Epithelial cell of prostate (primary cell): Measurements from ENCODE around the gene COMMD10.

Experiments
- DNase-seq: peaks from one replicate; pipeline ENCODE4 v3.0.0-alpha.2; 2011; ENCODE audit warnings: low read depth, low spot score
- H3K27ac ChIP-seq: fragments of 450-650 bp; 2 replicates; pipeline ENCODE4 v1.5.1; 2017; ENCODE audit warnings: mild to moderate bottlenecking

Gene COMMD10

DNA sequence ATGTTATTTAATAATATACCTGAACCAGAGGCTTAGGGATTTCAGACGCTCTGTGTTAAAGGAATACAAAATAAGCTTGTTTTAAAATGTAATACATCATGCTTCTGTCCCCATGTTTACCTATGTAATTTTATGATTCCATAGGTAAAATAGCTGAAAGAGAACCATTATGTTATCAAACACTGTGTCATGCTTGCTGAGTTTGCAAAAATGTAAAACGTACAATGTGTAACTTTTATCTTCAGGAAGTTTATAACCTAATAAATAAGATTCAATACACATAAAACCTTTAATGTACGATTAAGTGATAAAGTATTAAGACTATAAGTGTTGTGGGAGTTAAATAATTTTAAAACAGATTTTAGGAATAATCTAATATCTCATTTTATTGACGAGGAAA, 94.1 kb downstream of the COMMD10 start:
- DNase-seq, result no peak
- H3K27ac ChIP-seq, result no peak overlapping the region

DNA sequence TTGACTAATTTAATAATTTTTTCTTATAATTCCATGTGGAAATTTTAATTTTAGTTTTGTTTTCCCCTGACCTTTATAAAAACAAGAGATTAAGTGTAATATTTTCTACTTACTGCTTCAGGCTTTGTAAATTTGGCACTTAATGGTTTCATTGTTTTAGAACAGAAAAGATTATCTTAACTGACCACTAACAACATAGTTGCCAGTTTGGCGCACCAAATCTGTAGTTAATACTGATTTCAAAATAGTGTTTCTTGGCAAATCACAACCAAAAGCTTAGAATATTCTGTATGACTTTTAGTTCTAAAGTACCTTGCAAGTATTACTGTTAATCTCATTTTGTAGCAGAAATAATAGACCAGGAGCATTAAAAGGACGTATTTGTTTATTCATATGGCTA, 124.3 kb downstream of the COMMD10 start:
- DNase-seq, result no peak
- no peak overlapping the region for H3K27ac ChIP-seq

DNA sequence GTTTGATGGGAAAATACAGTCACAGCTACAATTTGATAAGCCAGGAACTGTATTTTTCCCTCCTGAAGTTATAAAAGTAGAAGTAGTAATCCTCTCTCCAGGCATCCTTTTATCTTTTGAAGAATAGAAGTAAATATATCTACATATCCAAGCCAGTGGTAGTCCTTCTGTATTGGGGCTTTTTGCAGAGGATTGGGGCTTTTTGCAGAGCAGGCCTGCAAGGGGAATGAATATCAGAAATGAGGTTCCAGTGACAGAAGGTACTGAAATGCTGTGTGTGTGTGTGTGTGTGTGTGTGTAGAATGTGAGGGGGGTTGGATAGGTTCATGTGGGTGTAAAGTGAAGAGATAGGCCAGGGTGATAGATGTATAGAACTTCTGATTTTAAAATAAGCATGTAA, 127.4 kb downstream of the COMMD10 start:
- no peak overlapping the region for H3K27ac ChIP-seq
- no peak for DNase-seq

DNA sequence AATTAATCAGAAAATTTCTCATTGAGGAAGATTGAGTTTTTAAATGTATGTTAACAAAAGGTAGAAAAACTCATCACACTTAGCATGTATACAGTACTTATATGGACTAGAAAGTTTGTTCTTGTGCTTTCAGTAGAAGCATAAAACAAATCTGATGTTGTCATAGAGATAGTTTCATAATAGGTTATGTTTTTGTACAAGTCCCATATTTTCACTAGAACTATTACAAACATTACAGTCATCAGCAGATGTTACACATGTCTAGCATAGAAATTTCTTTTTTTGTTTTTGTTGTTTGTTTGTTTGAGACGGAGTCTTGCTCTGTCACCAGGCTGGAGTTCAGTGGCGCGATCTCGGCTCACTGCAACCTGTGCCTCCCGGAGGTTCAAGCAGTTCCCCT, 131.4 kb downstream of the COMMD10 start:
- H3K27ac ChIP-seq, result no peak overlapping the region
- no peak for DNase-seq

DNA sequence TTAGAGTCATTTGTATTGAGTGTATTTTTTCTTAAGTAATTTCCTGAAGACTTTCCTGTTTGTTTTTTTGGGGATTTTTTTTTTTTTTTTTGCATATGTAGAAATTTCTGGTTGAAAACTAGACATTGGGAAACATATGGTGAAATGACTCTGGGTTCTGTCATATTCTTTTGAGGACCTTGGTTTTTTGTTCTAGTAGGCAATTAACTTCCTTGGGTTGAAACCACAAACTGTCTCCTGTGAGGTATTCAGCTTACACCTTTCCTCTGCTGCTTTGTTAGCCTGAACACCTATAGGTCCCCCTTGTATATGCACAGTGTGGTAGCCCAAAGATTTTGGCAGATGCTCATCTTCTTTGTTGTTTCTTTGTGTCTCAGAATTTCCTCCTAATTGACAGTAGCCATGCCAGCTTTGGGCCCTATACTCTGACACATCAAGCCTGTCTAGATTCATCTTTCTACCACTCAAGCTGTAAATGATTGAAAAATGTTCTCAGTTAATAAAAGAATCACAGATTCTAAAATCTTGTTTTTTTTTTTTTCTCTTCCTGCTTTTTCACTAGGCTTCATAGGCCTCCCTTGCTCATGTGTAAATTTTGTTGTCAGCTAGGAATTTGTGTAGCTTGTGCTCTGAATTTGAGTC, 140.6 kb downstream of the COMMD10 start:
- no peak for DNase-seq
- H3K27ac ChIP-seq, result no peak overlapping the region

DNA sequence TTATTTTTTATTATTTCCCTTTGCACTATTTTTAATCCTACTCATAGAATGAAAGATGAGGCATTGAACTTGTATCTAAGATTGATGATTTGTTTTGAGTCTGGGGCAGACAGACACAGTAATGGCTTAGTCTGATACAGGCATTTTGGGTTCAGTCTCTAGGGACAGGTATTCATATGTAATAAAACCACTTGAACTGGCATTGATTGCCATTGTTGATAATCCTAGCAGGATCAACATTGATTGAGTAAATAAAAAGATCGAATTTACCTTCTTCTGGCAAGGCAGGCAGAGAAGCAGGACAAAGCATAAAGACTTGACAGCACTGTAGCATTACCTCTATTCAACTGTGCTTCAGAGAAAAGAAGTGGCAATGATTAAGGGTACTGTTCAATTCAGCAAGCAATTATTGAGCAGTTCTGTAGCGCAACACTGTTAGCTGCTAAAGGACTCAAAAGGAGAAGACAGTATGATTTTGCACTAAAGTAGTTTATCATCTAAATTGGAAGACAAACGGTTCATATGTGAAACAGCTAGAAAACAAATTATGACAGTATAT, 144.4 kb downstream of the COMMD10 start:
- no peak overlapping the region for H3K27ac ChIP-seq
- DNase-seq, result no peak

DNA sequence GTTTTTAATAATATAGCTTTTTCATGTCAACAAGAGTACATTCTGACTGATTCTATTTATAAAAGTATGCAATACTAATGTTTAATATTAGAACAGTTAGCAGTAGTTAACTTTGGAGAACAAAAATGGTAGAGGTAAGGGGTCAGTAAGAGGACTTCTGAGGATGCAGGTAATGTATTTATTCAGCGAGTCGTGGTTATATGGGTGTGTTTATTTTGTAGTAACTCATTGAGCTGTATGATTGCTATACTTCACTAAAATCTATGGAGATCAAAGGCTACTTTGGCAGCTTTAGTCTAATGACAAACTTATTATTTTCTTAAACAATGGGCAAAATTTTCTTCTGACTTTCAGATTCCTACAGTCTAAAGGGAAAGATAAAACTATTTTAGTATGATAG, 146.5 kb downstream of the COMMD10 start:
- no peak for DNase-seq

DNA sequence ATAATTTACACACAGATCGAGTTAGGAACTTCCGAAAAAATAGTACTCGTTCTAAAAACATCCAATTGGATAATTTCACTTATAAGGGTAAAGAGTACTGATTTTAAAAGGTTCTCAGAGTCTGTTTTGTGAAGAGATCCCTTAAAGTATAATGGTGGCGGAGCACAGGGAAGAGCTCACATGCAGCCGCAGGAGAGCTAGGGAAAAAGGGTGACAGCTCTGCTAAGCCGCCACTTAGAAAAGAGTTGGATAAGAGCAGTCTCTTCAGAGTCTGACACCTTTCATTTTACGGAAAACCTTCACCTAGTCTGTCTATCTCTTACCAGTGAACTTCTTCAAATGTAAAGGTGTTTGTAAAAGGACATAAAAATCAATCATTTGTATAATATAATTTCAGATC, 149.9 kb downstream of the COMMD10 start:
- H3K27ac ChIP-seq, result no peak overlapping the region
- DNase-seq, result no peak

More for the DNA sequence above, 146.5 kb downstream of the COMMD10 start:
- no peak overlapping the region for H3K27ac ChIP-seq

DNA sequence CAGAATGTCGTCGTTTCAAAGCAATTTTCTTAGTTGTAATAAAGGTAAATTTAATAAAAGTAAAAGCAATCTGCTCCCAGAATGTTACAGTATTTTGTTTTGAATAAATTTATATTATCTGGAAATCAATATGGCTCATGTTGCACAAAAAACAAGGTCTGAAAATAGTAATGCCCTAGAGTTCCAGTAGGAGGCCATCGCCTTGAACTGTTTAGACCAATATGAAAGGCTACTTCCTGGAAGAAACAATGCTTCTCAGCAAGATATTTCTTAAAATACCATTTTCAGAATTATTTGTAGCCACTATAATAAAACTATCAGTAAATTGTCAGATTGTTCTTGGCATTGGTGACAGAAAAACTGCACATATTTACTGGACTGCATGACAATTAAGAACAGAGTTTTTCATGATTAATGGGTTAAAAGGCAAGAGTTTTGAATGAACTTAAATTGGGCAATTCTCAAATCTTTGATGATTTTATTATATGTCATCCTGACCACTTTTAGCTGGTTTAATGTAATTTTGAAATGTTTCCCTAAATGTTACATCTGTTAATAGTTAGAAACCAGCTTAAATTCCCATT, 153.2 kb downstream of the COMMD10 start:
- no peak overlapping the region for H3K27ac ChIP-seq
- no peak for DNase-seq

DNA sequence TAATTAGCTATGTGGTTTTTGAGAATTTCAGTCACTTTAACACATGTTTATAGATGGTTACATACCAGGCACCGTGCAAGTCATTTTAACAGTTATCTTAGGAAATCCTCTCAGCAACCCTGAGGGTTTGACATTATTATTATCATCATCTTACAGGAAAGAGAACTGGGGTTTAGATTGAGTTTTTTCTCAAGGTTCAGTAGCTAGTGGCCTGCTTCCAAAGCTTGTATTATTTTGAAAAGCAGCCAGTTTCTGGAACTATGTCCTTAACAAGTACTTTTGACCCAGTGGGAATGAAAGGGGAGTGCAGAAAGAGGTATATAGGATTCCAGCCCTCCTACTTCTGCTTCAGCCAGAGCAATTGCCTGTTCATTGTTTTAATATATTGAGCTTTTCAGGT, 157.5 kb downstream of the COMMD10 start:
- DNase-seq, result no peak
- no peak overlapping the region for H3K27ac ChIP-seq

DNA sequence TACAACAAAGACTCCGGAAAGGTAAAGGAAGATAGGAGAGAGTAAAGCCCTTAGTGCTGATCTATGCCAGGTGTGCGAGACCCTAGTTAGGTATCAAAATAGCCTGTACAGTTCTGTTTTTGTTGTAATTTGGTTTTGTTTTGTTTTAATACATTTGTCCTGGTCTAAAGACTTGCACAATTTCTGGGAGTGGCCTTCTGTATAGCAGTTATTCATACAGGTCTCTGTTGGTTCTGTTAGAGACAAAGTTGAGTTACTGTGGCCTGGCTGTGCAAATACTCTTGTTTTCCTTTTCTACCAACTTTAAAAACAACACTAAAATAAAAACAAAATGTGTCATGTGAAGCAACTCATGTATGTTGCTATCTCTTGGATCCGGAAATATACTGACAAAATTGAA, 163.6 kb downstream of the COMMD10 start:
- H3K27ac ChIP-seq, result no peak overlapping the region
- no peak for DNase-seq

DNA sequence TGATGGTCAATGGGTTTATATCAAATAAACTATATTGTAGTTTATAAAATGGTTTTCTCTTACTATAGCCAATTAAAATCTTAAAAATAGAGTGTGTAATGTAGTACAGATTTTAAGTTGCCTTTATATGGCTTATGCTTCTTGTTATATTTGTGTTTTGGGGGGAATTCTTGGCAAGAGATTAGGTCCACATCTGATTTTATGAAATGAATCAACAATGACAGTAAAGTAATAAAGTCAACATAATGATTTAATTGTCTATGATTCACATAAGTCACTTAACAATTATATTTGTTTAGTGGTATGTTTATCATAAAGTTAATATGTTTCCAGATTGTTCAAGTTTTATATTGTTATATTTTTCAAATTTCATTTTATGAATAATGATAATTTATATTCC, 164.8 kb downstream of the COMMD10 start:
- H3K27ac ChIP-seq, result no peak overlapping the region
- DNase-seq, result no peak

DNA sequence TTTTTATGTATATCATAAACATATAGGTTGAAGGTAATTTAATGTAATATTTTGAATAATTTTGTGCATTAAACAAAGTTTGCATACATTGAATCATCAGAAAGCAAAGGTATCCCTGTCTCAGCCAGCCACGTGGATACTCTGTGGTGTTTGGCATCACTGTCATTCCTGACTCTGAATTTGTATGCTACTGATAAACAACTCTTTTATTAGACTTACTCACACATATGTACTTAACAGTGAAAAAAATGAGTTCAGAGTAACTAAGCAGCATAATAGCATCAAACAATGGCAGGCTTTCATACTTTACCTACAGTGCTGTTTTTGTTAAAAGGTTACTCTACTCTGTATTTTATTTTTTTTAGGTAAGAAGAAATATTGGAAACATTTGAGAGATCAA, 171.9 kb downstream of the COMMD10 start:
- no peak for DNase-seq
- H3K27ac ChIP-seq, result no peak overlapping the region

DNA sequence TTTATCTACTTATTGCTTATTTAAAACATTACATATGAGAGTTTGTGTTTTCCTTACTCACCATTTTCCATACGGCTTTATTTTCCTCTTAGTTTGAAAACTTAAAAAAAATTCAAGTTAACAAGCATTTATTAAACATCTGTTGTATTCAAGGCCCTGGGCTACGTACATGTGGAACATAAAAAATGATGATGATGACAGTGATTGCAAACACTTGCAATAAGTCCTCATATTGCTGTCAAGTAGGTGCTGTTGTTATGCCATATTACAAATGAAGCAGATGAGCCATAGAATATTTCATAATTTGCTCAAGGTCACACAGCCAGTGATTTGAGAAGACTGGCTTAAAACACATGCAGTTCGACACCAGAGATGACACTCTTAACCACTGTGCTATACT, 180.6 kb downstream of the COMMD10 start:
- H3K27ac ChIP-seq, result no peak overlapping the region
- no peak for DNase-seq

DNA sequence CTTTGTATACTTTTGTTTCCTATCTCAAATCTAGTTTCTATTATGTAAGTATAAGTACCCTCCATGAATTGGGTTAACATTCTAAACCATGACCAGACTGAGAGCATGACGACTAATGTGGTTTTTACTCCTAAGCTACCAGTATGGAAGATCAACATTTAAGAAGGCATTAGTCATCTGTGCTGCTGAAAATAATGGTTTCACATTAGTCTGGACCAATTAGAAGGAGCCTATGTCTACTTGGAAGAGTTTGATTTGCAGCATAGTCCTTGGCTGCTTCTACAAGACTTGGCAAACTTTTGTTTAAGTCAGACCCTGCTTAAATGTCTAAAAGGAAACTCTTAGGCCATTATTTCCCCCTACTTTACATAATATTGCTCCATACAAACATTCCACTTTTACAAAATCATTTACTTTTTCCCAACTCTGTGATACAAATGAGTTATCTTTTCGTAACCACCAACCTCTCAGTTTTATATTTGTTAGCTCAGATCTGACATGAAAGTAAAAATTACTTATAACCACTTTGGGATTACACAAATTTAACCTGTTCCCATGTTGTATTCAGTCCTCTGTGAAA, 186.7 kb downstream of the COMMD10 start:
- H3K27ac ChIP-seq, result no peak overlapping the region
- no peak for DNase-seq

DNA sequence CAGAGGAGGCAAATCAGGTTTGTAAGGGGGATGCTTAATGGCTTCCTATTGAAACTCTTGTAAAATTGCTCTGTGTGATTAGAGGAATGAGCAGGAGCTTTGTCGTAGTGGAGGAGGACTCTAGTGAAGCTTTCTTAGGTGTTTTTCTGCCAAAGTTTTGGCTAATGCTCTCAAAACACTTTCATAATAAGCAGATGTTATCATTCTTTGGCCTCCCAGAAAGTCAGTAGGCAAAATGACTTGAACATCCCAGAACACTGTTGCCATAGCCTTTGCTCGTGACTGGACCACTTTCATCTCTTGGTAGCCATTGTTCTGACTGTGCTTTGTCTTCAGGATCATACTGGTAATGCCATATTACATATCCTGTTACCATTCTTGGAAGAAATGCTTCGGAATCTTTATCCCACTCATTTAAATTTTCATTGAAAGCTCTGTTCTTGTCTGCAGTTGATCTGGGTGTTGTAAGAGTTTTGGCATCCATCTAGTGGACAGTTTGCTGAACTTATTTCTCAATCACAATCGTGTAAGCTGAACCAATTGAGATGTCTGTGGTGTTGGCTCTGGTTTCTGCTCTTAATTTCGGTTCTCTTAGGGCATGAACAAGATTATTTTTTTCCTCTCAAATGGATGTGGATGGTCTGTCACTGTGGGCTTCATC, 187.6 kb downstream of the COMMD10 start:
- no peak overlapping the region for H3K27ac ChIP-seq

DNA sequence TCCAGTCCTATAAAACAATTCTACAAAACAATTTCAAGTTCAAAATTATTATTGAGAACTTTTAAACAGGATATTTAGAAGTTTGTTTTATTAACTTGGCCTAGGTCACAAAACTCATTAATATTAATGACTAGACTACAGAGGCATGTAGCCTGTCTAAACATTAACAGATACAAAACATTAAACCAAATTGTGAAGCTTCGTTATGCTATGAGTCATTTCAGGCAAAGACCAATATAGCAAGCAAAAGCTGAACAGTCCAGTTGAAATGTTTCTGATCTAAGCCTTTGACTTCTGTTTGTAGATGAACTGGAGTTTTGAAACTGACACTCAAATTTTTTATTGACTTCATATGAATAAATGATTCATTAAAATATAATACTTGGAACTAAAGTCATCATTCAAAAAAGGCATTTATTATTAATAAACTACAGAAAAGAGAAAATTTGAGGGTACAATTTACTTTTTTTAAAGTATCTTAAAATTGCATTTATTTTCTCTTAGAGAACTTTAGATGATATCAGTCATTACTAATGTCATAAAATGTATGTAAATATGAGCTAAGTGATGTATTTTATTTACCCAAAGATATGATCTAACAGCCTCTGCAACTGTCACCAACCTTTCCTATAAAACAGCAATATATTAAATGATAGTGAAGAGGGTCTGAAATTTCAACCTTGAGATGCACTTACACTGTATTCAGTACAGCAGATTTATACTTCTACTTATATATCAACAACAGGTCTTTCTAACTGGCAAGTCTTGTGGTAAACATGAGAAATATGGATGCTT, 188.8 kb downstream of the COMMD10 start:
- no peak for DNase-seq
- H3K27ac ChIP-seq, result no peak overlapping the region

More for the DNA sequence above, 187.6 kb downstream of the COMMD10 start:
- no peak for DNase-seq

DNA sequence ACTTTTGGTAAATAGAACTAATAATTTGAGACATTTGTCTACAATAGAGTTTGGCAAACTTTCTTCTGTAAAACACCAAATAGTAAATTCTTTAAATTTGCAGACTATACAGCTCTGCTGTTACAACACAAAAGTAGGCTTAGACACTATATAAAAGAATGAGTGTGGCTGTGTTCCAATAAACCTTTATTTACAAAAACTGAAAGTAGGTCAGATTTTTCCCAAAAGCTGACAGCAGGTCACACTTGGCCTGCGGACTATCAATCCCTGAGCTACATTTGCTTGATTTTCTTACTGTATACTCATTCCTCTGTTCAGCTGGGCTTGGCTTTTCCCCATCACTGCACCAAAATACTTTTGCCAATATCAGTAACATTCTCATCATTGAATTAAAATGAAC, 189.4 kb downstream of the COMMD10 start:
- no peak overlapping the region for H3K27ac ChIP-seq
- DNase-seq, result no peak

DNA sequence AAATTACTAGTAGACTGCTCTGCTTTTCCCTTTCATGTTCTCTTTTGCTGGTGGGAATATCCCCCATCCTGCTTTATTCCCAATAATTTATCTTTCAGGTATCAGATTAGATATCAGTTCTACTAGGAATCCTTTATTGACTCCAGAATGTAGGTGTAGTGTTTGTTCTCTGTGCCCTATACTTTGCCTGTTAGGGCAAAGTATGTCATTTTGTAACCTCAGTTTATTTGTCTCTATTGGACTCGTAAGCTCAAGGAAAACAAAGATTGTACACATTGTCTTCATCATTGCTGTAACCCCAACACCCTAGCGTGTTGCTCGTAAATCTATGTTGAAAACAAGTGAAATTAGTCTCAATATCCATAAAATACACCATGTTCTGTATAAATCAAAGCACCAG, 190.5 kb downstream of the COMMD10 start:
- H3K27ac ChIP-seq, result no peak overlapping the region
- DNase-seq, result no peak

DNA sequence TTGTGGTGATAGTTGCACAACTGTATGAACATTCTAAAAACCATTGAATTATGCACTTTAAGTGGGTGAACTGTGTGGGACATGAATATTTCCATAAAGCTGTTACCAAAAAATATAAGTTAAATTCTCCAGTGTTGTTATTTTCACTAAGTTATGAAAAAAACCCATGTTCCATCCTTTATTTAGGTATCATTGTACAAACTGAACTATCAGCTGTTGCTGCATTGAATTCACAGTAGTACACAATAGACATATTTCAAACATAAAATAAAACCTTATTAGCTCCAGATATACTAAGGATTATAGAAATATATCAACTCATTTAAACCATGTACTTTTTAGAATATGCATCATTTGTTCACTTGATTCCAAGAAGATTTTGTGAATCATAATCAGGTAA, 192.1 kb downstream of the COMMD10 start:
- no peak overlapping the region for H3K27ac ChIP-seq
- DNase-seq, result no peak
